SH-SY5Y (cell line): ENCODE results near the gene PCAT6.

Experiments used
- GATA2 ChIP-seq: IDR thresholded peaks from 2 replicates; pipeline ENCODE4 v1.6.1; 2011; ENCODE audit warnings: mild to moderate bottlenecking, low read depth, low read length
- GATA3 ChIP-seq: IDR thresholded peaks from 2 replicates; pipeline ENCODE4 v1.6.1; 2011; ENCODE audit warnings: low read depth, mild to moderate bottlenecking, low read length, moderate library complexity

- TF ChIP-seq GATA3 (no peak), GATA2 (no peak)
Observed at GRCh38 chr1:202837746-202838262, 27.1 kb downstream of the PCAT6 start.
